CD14-positive monocyte (primary cell): ENCODE data around the gene LSS. TPM values are rescaled to one million over a fixed set of nuclear protein-coding genes. Genes with fewer than 3 reads are reported as not detected.

ENCODE experiments used
- DNase-seq, 3 donors: peaks; one replicate each; pipeline ENCODE4 v3.0.0-alpha.2; 2011 to 2022
- H2AFZ ChIP-seq: 2 replicates; pipeline ENCODE4 v1.6.0; 2012; ENCODE audit warnings: mild to moderate bottlenecking, low read depth, low read length, inconsistent platforms; ENCODE audit not compliant: insufficient read depth, poor library complexity, severe bottlenecking
- H3K27ac ChIP-seq, 2 donors: 1 replicate in 1 of 2; 2 replicates in 1 of 2; pipeline ENCODE4 v1.5.1; 2012 to 2013; ENCODE audit warnings: low read length in 2 of 2, control low read depth in 1 of 2, inconsistent platforms in 1 of 2, low read depth in 1 of 2, mild to moderate bottlenecking in 1 of 2
- H3K27me3 ChIP-seq, 2 donors: one replicate each; pipeline versions ENCODE4 v1.6.0 to v1.6.1; 2011 to 2013; ENCODE audit warnings: low read length in 2 of 2; ENCODE audit not compliant: control insufficient read depth in 2 of 2, insufficient read depth in 2 of 2
- H3K36me3 ChIP-seq, 2 donors: replicated peaks in 1 of 2; 1 replicate in 1 of 2; 2 replicates in 1 of 2; pipeline versions ENCODE4 v1.5.1 to v1.6.1; 2012 to 2013; ENCODE audit warnings: low read length in 2 of 2, control low read depth in 1 of 2, inconsistent platforms in 1 of 2, mild to moderate bottlenecking in 1 of 2; ENCODE audit not compliant: insufficient read depth in 2 of 2, control insufficient read depth in 1 of 2
- H3K4me1 ChIP-seq, 2 donors: 1 replicate in 1 of 2; 2 replicates in 1 of 2; pipeline versions ENCODE4 v1.5.1 to v1.6.1; 2012 to 2013; ENCODE audit warnings: low read length in 2 of 2, control low read depth in 1 of 2, inconsistent platforms in 1 of 2, mild to moderate bottlenecking in 1 of 2, moderate library complexity in 1 of 2; ENCODE audit not compliant: insufficient read depth in 2 of 2, control insufficient read depth in 1 of 2
- H3K4me2 ChIP-seq: replicated peaks from 2 replicates; pipeline ENCODE3; 2012; ENCODE audit warnings: low read length, moderate library complexity, mild to moderate bottlenecking; ENCODE audit not compliant: poor library complexity, severe bottlenecking; ENCODE audit errors: extremely low read depth
- H3K4me3 ChIP-seq, 3 experiments: fragments of 200-600 bp in 1 of 3; sonication (generic) in 1 of 3; replicated peaks in 1 of 3; 1 replicate in 2 of 3; 2 replicates in 1 of 3; pipeline ENCODE4 v1.5.1; 2011 to 2013; ENCODE audit warnings: low read length in 3 of 3, mild to moderate bottlenecking in 3 of 3, control low read depth in 2 of 3, low read depth in 2 of 3, inconsistent platforms in 1 of 3, moderate library complexity in 1 of 3
- H3K79me2 ChIP-seq: 2 replicates; pipeline ENCODE4 v1.6.0; 2012; ENCODE audit warnings: mild to moderate bottlenecking, control low read depth, inconsistent platforms, low read length, moderate library complexity; ENCODE audit not compliant: insufficient read depth
- H3K9ac ChIP-seq: 2 replicates; pipeline ENCODE4 v1.6.0; 2017; ENCODE audit warnings: low read length, mild to moderate bottlenecking; ENCODE audit not compliant: insufficient read depth, poor library complexity, severe bottlenecking
- H3K9me3 ChIP-seq, 2 donors: replicated peaks in 1 of 2; 1 replicate in 1 of 2; 2 replicates in 1 of 2; pipeline versions ENCODE4 v1.5.1 to v1.6.1; 2012 to 2013; ENCODE audit warnings: low read length in 2 of 2, control low read depth in 1 of 2; ENCODE audit not compliant: control insufficient read depth in 1 of 2, insufficient read depth in 1 of 2
- H4K20me1 ChIP-seq: 2 replicates; pipeline ENCODE4 v1.6.0; 2012; ENCODE audit warnings: mild to moderate bottlenecking, low read length, control low read depth, moderate library complexity; ENCODE audit not compliant: insufficient read depth
- H3K27ac Mint-ChIP-seq, 7 donors: one replicate each; pipeline ENCODE4 v1.8.0; 2020; ENCODE audit warnings: mild to moderate bottlenecking in 7 of 7, mixed read lengths in 7 of 7, moderate library complexity in 6 of 7, inconsistent platforms in 2 of 7
- H3K27me3 Mint-ChIP-seq, 3 donors: one replicate each; pipeline ENCODE4 v1.8.0; 2021 to 2022; ENCODE audit warnings: low read depth in 3 of 3, mild to moderate bottlenecking in 3 of 3, mixed read lengths in 3 of 3, moderate library complexity in 3 of 3, inconsistent platforms in 1 of 3
- H3K36me3 Mint-ChIP-seq, 2 donors: one replicate each; pipeline ENCODE4 v1.8.0; 2020; ENCODE audit warnings: mixed read lengths in 2 of 2, inconsistent platforms in 1 of 2, mild to moderate bottlenecking in 1 of 2
- H3K4me1 Mint-ChIP-seq: one replicate; pipeline ENCODE4 v1.8.0; 2020; ENCODE audit warnings: mild to moderate bottlenecking, mixed read lengths
- H3K4me3 Mint-ChIP-seq, 2 donors: one replicate each; pipeline ENCODE4 v1.8.0; 2020; ENCODE audit warnings: mild to moderate bottlenecking in 2 of 2, mixed read lengths in 2 of 2, moderate library complexity in 1 of 2
- H3K9me3 Mint-ChIP-seq, 7 donors: one replicate each; pipeline ENCODE4 v1.8.0; 2020 to 2022; ENCODE audit warnings: mixed read lengths in 7 of 7, mild to moderate bottlenecking in 6 of 7, moderate library complexity in 6 of 7, inconsistent platforms in 2 of 7
- WGBS: methylation state at CpG from one replicate; pipeline ENCODE4 v1.1.5; 2013; ENCODE audit warnings: missing lambda C conversion rate; ENCODE audit not compliant: insufficient coverage; 5-methylcytosine and 5-hydroxymethylcytosine counted together
- intact Hi-C, 2 donors: fragments of 100-400 bp; cut with micrococcal nuclease; formaldehyde crosslinking; loops; one replicate each; pipeline versions ENCODE4 v1.15.0 to v1.15.1; 2023
- polyA plus RNA-seq, 3 donors: library from polyadenylated mRNA; depleted of rRNA in 1 of 3; unstranded in 2 of 3; stranded (reverse) in 1 of 3; fragments of 300-500 nt in 2 of 3; fragments of >200 nt in 1 of 3; fragmentation: Illumina TruSeq in 2 of 3; gene quantifications; 1 replicate in 2 of 3; 2 replicates in 1 of 3; pipeline ENCODE4 v1.2.3, GENCODE V29; 2012 to 2021
- TF ChIP-seq, protein P1 (sequence below): fragments of 200-600 bp; IDR thresholded peaks from one replicate; pipeline ENCODE4 v1.8.0; 2022; ENCODE audit warnings: antibody characterized with exemption, mild to moderate bottlenecking

Gene LSS
- polyA plus RNA-seq, 3 donors = 4.1 to 20.0 (median 4.9) TPM

DNA sequence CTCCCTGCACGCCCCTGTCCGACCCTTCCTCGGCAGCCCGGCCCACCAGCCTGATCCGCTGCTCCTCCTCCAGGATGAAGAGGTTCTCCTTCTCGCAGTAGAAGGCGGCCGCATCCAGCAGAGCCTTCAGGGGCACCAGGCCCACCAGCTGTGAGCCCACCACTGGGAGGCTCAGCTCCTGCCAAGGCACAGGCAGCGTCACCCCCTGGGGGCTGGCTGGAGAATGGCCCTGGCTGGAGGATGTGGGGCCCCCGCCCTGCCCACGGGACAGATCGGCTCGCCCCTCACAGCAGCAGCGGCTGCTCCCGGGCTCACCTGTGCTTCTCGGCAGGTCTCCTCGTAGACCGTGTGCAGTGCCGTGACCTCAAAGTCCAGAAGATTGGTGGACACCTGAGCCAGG is 78.5 kb downstream of the LSS start:
- DNase-seq = no peak
- Histone ChIP-seq H3K27ac (no peak overlapping the region), H3K9me3 (no peaks in the 10 kb centered on the region), H3K4me2 (no peak overlapping the region), H3K36me3 (no peaks in the 10 kb centered on the region), H3K9ac (no peak overlapping the region), H3K79me2 (no peaks in the 10 kb centered on the region), H4K20me1 (no peaks in the 10 kb centered on the region), H2AFZ (no peak overlapping the region), H3K27me3 (no peaks in the 10 kb centered on the region), H3K4me1 (no peaks in the 10 kb centered on the region), H3K4me3 (no peak overlapping the region)
- Mint-ChIP-seq H3K27ac (no peak overlapping the region), H3K4me3 (no peak overlapping the region), H3K36me3 (no peaks in the 10 kb centered on the region), H3K4me1 (no peaks in the 10 kb centered on the region), H3K27me3 (peaks cover 0 to 2% (median 2%) of the 10 kb centered on the region in 3 donors), H3K9me3 (no peaks in the 10 kb centered on the region)
- intact Hi-C loops = no loop called here
- 94% methylated on average over 19 of the region's 19 CpGs for whole genome bisulfite sequencing
- TF ChIP-seq, protein P1, sequence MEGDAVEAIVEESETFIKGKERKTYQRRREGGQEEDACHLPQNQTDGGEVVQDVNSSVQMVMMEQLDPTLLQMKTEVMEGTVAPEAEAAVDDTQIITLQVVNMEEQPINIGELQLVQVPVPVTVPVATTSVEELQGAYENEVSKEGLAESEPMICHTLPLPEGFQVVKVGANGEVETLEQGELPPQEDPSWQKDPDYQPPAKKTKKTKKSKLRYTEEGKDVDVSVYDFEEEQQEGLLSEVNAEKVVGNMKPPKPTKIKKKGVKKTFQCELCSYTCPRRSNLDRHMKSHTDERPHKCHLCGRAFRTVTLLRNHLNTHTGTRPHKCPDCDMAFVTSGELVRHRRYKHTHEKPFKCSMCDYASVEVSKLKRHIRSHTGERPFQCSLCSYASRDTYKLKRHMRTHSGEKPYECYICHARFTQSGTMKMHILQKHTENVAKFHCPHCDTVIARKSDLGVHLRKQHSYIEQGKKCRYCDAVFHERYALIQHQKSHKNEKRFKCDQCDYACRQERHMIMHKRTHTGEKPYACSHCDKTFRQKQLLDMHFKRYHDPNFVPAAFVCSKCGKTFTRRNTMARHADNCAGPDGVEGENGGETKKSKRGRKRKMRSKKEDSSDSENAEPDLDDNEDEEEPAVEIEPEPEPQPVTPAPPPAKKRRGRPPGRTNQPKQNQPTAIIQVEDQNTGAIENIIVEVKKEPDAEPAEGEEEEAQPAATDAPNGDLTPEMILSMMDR = no peak

DNA sequence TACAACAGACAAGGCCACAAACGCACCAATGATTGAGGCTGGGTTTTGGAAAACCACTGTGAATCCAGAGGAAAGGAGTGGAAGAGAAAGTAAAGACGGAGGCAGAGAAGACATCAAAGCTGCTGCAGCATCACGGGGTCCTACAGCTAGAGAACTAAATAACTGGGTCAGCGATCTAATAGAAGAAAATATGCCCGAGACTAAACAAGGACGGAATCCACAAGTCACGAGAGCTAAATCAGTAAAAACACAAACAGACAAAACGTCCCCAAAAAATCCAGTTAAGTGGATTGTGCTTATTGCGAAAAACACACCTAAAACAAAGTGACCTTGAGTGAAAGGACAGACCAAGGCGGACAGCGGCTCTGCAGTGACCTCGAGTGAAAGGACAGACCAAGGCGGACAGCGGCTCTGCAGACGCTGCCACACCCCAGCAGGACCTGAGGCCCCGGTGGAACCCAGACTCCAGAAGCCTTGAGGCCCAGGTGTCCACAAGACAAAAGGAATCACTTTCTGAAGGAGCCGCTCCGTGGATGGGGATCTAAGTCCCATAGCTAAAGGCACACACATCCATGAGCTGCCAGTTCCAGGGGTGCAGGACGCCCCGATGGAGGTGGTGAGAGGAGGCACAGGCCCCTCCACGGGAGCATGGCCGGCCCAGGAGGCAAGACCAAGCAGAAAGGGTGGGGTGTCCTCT is 79.2 kb downstream of the LSS start:
- Histone ChIP-seq H3K4me2 (no peak overlapping the region), H4K20me1 (no peaks in the 10 kb centered on the region), H3K4me1 (no peaks in the 10 kb centered on the region), H3K4me3 (no peak overlapping the region), H3K9ac (no peak overlapping the region), H3K9me3 (no peaks in the 10 kb centered on the region), H3K27me3 (no peaks in the 10 kb centered on the region), H2AFZ (no peak overlapping the region), H3K27ac (no peak overlapping the region), H3K79me2 (no peaks in the 10 kb centered on the region), H3K36me3 (no peaks in the 10 kb centered on the region)
- DNase-seq = no peak
- Mint-ChIP-seq H3K36me3 (no peaks in the 10 kb centered on the region), H3K27me3 (peaks cover 2 to 3% (median 2%) of the 10 kb centered on the region in 3 donors), H3K27ac (no peak overlapping the region), H3K4me3 (no peak overlapping the region), H3K9me3 (peaks cover 0 to 1% (median 0%) of the 10 kb centered on the region in 7 donors), H3K4me1 (no peaks in the 10 kb centered on the region)
- intact Hi-C loops = no loop called here
- TF ChIP-seq, protein P1 = no peak
- 95% methylated on average over 19 of the region's 22 CpGs for WGBS
